ENCODE measurements around the gene ARSB. TPM values are rescaled to one million over a fixed set of nuclear protein-coding genes. Genes with fewer than 3 reads are reported as not detected.
A peak's percentile ranks its signal among the peaks of the same experiment; 100 is the strongest.
"Not testable (repeated sequence)": the region's sequence is repeated elsewhere in the genome, so short reads cannot be mapped to it uniquely, and the experiment has no call there.

ARSB gene
- total RNA-seq, 1 donor from 2014 or later = 9.7 TPM

DNA sequence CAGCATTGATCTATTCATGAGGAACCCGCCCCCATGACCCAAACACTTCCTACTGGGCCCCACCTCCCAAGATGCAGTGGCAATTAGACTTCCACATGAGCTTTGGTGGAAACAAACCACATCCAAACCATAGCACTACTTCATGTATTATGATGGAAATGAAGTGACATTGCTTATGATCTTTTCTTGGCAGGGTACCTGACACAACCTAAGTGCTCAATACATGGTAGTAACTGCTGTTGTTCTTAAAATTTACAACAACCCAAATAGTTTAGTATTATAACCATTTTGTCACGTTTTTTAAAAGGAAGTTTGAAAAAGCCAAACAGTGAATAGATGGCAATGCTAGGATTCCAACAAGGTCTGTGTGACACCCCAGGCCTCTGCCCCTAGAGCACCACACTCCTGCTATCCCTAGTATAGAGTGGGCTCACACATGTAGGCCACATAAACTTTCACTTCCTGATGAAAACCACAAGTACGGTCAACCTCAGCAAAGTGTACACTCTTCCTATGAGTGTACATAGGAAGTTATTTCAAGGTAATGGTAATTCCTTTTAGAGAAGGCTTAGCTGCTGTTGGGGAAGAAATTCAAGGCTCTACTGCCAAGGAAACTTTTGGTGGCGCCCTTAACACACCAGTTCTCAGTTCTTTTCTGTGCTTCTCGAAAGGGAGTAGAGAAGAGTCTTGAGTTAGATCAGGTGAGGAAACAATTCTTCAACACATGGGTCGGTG is 97.6 kb downstream of the ARSB start:
- no peak for ATAC-seq (ENCODE audit: poor library complexity)
- no peak for DNase-seq
- intact Hi-C loops (cut with DNase I) = loop anchor here (10.0 kb wide), 1 partner anchor 343 kb away; no protein-coding TSS in a partner anchor

GRCh38 chr5:78886341-78887230 is 98.5 kb downstream of the ARSB start:
- intact Hi-C loops (cut with DNase I) = loop anchor here (10.0 kb wide), 1 partner anchor 342 kb away; no protein-coding TSS in a partner anchor
- no peak for ATAC-seq (ENCODE audit: poor library complexity)
- DNase-seq = no peak

DNA sequence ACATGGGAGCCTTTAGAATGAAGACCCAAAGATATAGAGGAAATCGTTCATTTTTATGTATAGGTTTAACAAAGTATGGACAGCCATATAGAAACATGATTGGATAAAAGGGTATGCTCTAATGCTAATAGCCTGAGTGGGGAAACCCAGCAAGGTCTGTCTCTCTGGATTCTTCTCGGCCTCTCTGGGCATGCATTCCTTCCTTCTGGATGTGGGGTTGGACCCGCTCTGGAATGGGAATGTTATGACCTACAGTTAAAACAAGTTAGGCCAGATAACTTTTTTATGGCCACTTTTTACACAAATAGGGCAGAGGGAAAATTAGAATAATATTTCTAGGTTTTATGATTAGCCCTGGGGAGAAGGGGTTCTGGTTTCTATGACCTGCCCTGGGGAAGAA is 103.2 kb downstream of the ARSB start:
- intact Hi-C loops (cut with DNase I) = loop anchor here (10.0 kb wide), 1 partner anchor 337 kb away; no protein-coding TSS in a partner anchor
- DNase-seq = no peak
- ATAC-seq (ENCODE audit: poor library complexity) = no peak

DNA sequence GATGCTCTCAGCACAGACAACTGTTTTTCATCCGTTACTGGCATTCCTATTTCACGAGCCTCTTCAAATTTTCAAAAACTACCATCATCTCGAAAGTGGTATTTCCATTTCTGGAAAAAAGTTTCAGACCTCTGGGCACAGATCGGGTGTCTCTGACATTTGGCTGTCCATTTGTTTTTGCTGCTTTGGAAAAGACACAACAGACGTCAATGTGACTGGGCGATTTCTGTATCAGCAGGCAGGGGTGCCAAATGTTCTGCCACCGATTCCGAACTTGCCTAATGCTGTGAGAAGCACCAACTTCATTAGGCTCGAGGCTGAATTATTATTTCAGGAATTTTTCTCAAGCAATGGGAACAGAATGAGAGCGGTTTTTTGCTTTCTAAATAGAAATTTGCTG is 105.6 kb downstream of the ARSB start:
- DNase-seq = no peak
- intact Hi-C loops (cut with DNase I) = no loop called here
- no peak for ATAC-seq (ENCODE audit: poor library complexity)

DNA sequence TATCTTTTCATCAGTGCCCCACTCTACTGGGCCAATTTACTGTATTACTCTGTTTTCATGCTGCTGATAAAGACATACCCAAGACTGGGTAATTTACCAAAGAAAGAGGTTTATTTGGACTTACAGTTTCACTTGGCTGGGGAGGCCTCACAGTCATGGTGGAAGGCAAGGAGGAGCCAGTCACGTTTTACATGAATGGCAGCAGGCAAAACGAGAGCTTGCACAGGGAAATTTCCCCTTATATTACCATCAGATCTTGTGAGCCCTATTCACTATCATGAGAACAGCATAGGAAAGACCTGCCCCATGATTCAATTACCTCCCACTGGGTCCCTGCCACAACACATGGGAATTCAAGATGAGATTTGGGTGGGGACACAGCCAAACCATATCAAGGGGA is 119.0 kb downstream of the ARSB start:
- intact Hi-C loops (cut with DNase I) = not testable (repeated sequence)

GRCh38 chr5:78858364-78858763 is 126.7 kb downstream of the ARSB start:
- intact Hi-C loops (cut with DNase I) = no loop called here
- ATAC-seq (ENCODE audit: poor library complexity) (no peak), DNase-seq (no peak)

More for the DNA sequence above, 119.0 kb downstream of the ARSB start:
- not testable (repeated sequence) for DNase-seq; ATAC-seq (ENCODE audit: poor library complexity)

DNA sequence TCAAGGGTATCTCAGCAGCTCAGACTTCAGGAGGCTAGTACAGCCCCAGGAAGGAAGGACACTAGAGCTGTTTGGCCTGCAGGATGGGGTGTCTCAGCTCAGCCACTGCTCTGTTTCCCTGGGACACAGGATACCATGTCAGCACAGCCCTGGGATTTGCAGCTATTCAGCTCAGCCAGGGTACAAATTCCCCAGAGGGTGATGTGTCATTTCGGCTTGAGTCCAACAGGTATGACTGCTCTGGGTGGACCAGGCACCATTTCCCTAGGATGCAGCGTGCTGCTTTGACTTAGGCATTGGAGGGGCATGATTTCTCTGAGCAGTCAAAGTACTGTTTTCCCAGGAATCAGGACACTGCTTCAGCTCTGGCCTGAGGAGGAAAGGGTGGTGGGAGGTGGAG is 130.1 kb downstream of the ARSB start:
- ATAC-seq (ENCODE audit: poor library complexity) = no peak
- no peak for DNase-seq
- intact Hi-C loops (cut with DNase I) = no loop called here

- intact Hi-C loops (cut with DNase I); DNase-seq; ATAC-seq (ENCODE audit: poor library complexity): not testable (repeated sequence)
Measured at GRCh38 chr5:78851891-78852290, 133.2 kb downstream of the ARSB start.

- intact Hi-C loops (cut with DNase I) = no loop called here
- no peak for ATAC-seq (ENCODE audit: poor library complexity)
- DNase-seq = no peak
Measured at GRCh38 chr5:78845470-78845869, 139.6 kb downstream of the ARSB start.

DNA sequence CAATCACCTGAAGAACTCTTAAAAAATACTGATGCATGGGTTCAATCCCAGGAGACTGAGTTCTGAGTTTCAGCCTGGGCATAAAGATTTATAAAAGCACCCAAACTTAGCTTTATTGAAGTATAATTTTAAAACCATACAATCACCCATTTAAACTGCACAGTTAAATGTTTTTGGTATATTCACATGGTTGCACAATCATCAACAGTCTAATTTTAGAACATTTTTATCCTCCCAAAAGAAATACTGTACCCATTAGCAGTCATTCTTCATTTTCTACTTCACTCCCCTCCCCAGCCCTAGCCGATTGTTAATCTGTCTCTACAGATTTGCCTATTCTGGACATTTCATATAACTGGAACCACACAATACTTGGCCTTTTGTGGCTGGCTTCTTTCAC is 141.7 kb downstream of the ARSB start:
- no peak for ATAC-seq (ENCODE audit: poor library complexity)
- DNase-seq = no peak
- intact Hi-C loops (cut with DNase I) = no loop called here

DNA sequence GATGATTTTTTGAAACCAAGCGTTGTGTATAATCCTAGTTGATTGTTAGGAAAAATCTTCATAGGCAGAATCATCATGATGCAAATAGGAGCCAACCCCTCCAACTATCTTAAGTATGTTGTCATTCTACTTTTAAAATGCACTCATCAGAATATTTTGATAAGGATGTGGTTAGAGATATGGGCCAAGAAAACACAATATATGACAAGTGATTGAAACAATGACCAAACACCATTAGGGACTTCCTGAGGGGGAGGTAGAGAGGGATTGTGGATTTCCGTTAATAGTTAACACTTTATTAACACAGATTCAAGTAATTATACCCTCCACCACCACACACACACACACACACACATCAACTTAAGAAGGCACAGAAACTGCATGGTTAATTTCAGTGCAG is 143.3 kb downstream of the ARSB start:
- no peak for ATAC-seq (ENCODE audit: poor library complexity)
- intact Hi-C loops (cut with DNase I) = no loop called here
- DNase-seq = no peak

- no peak for DNase-seq
- intact Hi-C loops (cut with DNase I) = no loop called here
Measured at GRCh38 chr5:78838753-78839152, 146.4 kb downstream of the ARSB start.

GRCh38 chr5:78837836-78838235 is 147.3 kb downstream of the ARSB start:
- intact Hi-C loops (cut with DNase I) = no loop called here
- no peak for DNase-seq
- ATAC-seq (ENCODE audit: poor library complexity) = no peak

More at GRCh38 chr5:78838753-78839152, 146.4 kb downstream of the ARSB start:
- ATAC-seq (ENCODE audit: poor library complexity) = no peak

DNA sequence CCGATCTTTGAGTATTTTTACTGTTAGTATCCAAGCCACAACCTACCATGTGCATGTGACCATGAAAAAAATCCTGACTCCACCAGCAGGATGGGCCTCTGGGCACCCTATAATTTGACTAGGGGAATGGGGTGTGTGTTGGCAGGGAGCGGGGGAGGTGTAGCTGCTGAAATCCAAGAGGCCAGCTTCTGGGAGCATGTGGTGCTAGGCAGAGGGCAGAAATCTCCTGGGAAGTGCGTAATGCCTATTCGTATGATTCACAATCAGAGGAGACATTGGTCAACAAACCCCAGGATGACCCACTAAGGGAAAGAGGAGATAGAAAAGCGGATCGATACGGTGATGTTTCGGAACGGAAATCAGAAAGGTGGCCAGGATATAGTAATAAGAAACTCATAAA is 149.9 kb downstream of the ARSB start:
- ATAC-seq (ENCODE audit: poor library complexity) (no peak), DNase-seq (no peak)
- intact Hi-C loops (cut with DNase I) = no loop called here

DNA sequence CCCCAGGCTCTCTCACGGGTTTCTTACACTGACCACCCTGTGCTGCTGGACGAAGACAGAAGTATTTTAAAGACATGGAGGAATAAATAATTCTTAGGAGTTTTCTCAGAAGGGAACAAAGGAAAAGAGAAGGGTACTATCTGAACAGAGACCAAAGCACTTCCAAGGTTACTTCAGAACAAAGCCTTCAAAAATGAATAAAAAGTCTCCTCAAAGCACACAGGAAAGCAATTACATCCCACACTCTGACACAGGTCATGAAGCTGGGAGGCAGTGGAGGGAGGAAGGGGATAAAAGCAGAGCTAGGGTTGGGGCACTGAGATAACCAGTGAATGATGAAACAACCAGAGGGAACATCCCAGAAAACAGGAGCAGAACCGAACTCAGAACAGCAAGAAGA is 151.8 kb downstream of the ARSB start:
- ATAC-seq (ENCODE audit: poor library complexity) (no peak), DNase-seq (no peak)
- intact Hi-C loops (cut with DNase I) = no loop called here

DNA sequence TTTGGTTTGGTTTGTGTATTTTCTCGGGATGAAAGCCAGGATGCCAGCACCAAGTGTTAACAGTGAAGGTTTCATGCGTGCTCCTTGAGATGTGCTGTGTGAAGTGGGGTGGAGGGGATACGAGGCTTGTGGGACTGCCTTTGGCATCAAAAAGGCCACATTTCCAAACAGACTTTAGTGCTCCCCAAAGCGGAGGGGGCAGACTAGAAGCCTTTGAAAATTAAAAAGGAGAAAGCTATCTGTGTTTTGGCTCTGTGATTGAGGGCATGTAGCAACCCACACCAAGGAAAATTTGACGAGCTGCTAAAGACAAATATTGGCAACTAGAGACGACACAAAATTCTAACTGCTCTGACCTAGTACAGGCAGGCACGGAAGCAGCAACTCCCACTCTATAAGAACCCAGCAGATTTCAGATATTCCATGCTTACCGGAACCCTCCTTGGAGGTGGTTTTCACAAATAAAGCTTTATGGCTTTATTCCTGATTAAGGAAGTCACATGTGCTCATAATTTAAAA is 154.5 kb downstream of the ARSB start:
- ATAC-seq (ENCODE audit: poor library complexity) = peak; percentile 57
- no peak for DNase-seq
- intact Hi-C loops (cut with DNase I) = no loop called here

- intact Hi-C loops (cut with DNase I) = no loop called here
- peak; percentile 97 for ATAC-seq (ENCODE audit: poor library complexity)
- peak; percentile 89 for DNase-seq
Measured at GRCh38 chr5:78829811-78830527, 155.1 kb downstream of the ARSB start.

DNA sequence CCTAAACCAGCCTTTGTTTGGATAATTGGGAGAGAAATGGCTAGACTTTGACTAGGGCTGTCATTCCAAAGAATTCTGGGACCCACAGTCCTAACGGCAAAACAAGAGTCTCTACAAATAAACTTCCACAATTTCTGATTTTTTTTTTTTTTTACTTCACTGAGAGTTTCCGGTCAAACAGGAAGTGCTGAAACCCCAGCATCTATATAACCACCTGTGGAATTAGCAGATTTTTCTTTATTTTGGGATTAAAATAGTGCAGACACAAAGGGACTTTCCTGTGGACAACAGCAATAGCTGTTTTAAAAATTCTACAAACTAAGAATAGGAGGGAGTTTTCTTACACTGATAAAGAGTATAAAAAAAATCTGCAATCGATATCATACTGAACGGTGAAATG is 157.4 kb downstream of the ARSB start:
- DNase-seq = no peak
- intact Hi-C loops (cut with DNase I) = no loop called here
- no peak for ATAC-seq (ENCODE audit: poor library complexity)

DNA sequence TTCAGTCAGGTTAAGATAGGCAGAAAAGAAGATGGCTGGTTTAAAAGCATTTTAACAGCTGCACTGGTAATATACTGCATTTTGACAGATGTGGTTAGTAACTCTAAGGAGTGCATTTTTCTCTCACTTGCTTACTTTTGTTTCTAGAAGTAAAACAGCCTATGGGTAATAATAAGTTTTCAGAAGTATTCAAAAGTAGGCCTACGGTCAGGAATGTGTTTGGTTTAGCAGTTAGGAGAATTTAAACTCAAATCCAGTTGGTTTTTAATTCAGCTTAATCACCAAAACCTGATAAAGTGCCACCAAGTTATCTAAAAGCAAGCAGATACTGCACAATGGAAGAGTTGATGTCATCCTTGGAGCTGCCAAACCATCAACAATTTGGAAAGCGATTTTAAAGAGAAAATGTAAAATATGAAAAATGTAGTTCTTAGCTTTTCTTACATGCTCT is 160.3 kb downstream of the ARSB start:
- DNase-seq (no peak), ATAC-seq (ENCODE audit: poor library complexity) (peak; percentile 60)
- intact Hi-C loops (cut with DNase I) = no loop called here

All from Right ventricle myocardium superior (tissue), 1 donor.